Daoy (cell line): Measurements from ENCODE around the gene CLEC10A. TPM values are rescaled to one million over a fixed set of nuclear protein-coding genes. Genes with fewer than 3 reads are reported as not detected.

Experiments
- DNase-seq: peaks from one replicate; pipeline ENCODE4 v3.0.0-alpha.2; 2015; ENCODE audit warnings: low read depth
- total RNA-seq: library from RNA; depleted of rRNA; stranded (reverse); fragments of >200 nt; shearing (Covaris generic); gene quantifications from 2 replicates; pipeline ENCODE4 v1.2.3, GENCODE V29; 2014; rRNA removed

Gene CLEC10A
- total RNA-seq, 1 experiment from 2014 or later: not detected

DNA sequence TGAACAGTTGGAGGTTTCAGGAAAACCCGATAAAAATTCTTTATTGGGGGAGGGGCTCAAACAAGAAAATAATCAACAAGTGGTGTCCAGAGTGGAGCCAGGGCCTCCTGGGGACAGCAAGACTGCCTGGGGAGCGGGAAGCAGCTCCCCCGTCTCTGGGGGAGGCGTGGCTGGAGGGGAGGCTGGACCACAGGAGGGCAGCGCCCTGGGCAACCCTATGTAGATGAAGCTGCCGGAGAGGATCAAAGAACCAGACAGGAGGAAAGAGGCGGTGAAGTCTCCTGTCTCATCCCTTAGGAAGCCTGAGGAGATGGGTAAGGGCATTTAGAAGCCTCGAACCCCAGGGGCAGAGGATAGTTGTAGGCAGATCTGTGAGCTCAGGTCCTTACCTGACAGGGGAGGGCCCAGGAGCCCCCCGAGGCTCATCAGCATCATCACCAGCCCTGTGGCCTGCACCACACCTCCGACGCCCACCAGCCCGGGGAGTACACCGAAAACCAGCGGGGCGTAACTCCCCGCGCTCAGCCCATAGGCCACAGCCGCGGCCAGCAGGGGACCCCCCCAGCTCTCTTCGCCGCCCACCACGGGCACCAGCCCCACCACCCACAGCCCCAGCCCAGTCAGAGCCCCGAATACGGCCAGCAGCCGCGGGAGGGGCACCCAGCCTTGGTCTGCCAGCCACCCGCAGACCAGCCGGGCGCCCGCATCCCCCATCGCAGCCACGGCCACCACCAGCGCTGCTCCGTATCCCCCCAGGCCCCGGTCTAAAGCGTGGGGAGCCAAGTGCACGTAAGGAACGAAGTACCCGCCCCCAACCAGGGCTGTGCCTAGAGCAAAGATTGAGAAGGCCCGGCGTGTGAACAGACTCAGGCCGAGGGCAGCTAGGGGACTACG, 38.2 kb downstream of the CLEC10A start:
- no peak for DNase-seq

GRCh38 chr17:7039832-7040231, 40.2 kb downstream of the CLEC10A start:
- no peak for DNase-seq

DNA sequence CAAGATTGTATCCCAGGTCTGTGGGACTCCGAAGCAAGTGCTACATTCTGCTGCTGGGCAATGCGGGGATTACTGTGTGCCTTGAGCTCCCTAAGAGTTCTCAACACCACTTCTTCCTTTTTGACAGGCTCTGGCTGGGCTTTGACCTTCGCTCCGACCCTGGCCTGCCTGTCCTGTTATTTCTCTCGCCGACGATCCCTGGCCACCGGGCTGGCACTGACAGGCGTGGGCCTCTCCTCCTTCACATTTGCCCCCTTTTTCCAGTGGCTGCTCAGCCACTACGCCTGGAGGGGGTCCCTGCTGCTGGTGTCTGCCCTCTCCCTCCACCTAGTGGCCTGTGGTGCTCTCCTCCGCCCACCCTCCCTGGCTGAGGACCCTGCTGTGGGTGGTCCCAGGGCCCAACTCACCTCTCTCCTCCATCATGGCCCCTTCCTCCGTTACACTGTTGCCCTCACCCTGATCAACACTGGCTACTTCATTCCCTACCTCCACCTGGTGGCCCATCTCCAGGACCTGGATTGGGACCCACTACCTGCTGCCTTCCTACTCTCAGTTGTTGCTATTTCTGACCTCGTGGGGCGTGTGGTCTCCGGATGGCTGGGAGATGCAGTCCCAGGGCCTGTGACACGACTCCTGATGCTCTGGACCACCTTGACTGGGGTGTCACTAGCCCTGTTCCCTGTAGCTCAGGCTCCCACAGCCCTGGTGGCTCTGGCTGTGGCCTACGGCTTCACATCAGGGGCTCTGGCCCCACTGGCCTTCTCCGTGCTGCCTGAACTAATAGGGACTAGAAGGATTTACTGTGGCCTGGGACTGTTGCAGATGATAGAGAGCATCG, 41.8 kb downstream of the CLEC10A start:
- DNase-seq: no peak

DNA sequence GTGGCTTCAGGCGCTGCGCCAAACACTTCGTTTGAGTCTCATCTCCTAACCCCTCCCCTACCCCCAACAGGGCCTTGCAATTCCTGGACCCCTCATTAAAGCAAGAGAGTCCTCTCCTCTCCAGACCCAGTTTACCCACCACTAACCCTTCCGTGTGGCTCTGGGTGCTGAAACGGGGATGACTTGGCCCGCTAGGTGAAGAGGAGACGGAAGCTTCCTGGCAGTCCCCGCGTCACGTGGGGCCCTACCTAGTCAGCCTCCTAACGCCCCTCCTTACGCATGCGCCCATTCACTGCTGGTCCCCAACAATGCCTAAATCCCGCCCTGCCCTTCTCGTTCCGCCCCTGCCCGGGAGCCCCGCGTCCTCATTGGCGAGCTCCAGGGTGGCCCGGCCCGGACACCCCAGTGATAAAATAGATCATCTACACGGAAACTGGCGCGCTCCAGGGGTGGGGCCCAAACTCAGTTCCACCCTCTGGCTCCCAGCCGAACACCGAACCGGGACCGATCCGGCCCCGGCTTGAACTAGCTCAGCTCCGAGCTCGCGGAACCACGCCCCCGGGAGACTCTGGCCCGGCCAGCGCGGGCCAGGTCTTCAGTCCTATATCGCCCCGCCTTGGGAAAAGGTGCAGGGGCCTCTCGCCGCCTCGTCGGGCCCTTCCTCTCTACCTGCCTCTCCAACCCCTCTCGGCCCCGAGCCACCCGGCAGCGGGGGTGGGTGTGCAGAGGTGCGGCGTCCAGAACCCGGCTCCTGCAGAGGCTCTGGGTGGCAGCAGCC, 44.3 kb downstream of the CLEC10A start, which contains the start of gene SLC16A13:
Gene SLC16A13 (plus strand): TSS at position 425 of the 778 bp plus-strand sequence. CDS start 368 bp downstream, outside the sequence.
- DNase-seq: peak; percentile 99

DNA sequence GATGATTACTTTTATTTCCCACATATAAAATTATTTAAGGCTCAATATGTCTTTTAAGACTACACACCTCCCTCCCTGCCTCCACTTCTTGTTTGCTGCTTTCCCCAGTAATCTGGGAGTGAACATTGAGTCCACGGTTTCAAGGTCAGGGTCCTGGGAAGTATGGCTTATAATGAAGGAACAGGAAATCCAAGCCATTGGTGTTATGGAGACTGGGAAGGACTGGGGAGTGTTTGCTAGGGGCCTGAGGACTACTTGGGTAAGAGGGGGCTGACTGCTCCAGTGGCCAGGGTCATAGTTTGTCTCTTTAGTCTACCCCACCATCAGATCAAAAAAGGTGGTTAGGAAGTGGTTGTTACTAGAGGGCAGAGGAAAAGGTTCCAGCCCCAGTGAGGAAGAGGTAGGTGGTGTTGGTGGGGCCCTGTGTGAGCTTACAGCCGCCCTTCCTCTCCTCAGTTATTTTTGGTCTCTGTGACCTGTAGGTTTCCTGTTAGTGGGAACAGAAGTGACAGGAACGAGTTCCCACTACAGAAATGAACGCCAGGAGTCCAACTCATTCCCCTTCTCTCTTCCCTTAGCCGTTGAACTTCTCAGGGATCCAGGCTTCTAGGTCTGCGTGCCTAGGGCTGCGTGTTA, 45.0 kb downstream of the CLEC10A start:
- DNase-seq: no peak

DNA sequence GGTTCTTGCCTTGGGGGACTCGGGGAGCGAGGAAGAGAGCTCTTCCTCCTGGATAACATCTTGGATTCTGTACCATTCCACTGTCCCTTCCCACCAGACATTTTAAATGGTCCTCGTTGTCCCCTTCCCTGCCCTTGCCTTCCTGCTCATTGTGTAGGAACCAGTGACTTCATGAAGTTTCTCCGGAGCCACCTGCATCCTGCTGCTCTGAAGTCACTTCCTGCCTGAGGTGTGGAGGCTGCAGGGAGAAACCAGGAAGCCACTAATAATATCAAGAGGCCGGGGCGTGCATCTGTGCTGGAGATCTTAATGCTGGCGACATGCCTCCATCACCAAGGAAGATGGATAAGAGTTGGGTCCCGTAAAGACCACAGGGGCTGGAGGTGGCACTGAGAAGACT, 50.4 kb downstream of the CLEC10A start:
- no peak for DNase-seq

GRCh38 chr17:7029096-7029495, 51.0 kb downstream of the CLEC10A start:
- DNase-seq: no peak

DNA sequence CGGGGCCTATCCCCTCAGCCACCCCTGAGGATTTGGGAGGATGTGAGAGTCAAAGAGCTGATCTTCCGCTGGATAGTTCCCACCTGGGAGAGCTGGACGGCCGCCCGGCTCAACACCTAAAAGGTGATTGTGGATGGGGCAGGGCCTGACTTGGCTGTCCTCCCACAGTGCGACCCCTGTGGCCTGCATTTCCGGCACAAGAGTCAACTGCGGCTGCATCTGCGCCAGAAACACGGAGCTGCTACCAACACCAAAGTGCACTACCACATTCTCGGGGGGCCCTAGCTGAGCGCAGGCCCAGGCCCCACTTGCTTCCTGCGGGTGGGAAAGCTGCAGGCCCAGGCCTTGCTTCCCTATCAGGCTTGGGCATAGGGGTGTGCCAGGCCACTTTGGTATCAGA, 52.7 kb downstream of the CLEC10A start:
- no peak for DNase-seq

DNA sequence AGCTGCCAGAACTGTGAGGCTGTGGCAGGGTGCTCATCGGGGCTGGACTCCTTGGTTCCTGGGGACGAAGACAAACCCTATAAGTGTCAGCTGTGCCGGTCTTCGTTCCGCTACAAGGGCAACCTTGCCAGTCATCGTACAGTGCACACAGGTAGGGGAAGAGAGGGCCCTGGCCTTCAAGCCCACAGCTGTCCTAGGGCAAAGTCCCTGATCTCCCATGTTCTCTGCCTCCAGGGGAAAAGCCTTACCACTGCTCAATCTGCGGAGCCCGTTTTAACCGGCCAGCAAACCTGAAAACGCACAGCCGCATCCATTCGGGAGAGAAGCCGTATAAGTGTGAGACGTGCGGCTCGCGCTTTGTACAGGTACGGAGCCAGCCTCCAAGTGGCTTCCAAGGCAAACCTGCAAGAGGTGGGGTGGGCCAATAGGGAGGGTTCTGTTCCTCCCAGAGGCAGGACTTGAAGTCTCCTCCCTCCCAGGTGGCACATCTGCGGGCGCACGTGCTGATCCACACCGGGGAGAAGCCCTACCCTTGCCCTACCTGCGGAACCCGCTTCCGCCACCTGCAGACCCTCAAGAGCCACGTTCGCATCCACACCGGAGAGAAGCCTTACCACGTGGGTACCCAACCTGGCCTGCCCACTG, 53.5 kb downstream of the CLEC10A start:
- no peak for DNase-seq

GRCh38 chr17:7025245-7025644, 54.8 kb downstream of the CLEC10A start:
- DNase-seq: no peak

Other genes starting within 250 kb of the CLEC10A start
- gene TEKT1, start 248.5 kb downstream of the CLEC10A start, total RNA-seq: not detected in 2 replicates
- gene ALOX12, start 84.2 kb downstream of the CLEC10A start, total RNA-seq: not detected in 2 replicates
- gene RNASEK, start 67.6 kb downstream of the CLEC10A start, total RNA-seq: 72.7 and 82.3 TPM in 2 replicates
- not detected in 2 replicates for gene BCL6B, start 57.2 kb downstream of the CLEC10A start, total RNA-seq
- gene SLC16A13, start 44.2 kb downstream of the CLEC10A start, total RNA-seq: 0.34 TPM in 1 of 2 replicates, not detected in the other
- gene SLC16A11, start 36.2 kb downstream of the CLEC10A start, total RNA-seq: not detected in 2 replicates
- gene ASGR2, start 34.6 kb upstream of the CLEC10A start, total RNA-seq: not detected in 2 replicates
- gene ASGR1, start 99.1 kb upstream of the CLEC10A start, total RNA-seq: 0.29 and 1.2 TPM in 2 replicates
- gene DLG4, start 139.6 kb upstream of the CLEC10A start, total RNA-seq: 3.1 and 4.4 TPM in 2 replicates
- gene ACADVL, start 139.7 kb upstream of the CLEC10A start, total RNA-seq: 306 and 420 TPM in 2 replicates
- 22.2 and 42.7 TPM in 2 replicates for gene DVL2, start 154.3 kb upstream of the CLEC10A start, total RNA-seq
- 44.5 and 54.8 TPM in 2 replicates for gene PHF23, start 159.2 kb upstream of the CLEC10A start, total RNA-seq
- gene GABARAP, start 162.2 kb upstream of the CLEC10A start, total RNA-seq: 108 and 113 TPM in 2 replicates
- gene CTDNEP1, start 171.5 kb upstream of the CLEC10A start, total RNA-seq: 25.5 and 27.6 TPM in 2 replicates
- 34.9 and 50.3 TPM in 2 replicates for gene ELP5, start 172.0 kb upstream of the CLEC10A start, total RNA-seq
- not detected in 2 replicates for gene CLDN7, start 182.2 kb upstream of the CLEC10A start, total RNA-seq
- 0.06 TPM in 1 of 2 replicates, not detected in the other for gene SLC2A4, start 201.5 kb upstream of the CLEC10A start, total RNA-seq
- 0.15 and 2.4 TPM in 2 replicates for gene YBX2, start 214.4 kb upstream of the CLEC10A start, total RNA-seq
- 861 and 1,090 TPM in 2 replicates for gene EIF5A, start 227.4 kb upstream of the CLEC10A start, total RNA-seq
- gene GPS2, start 235.1 kb upstream of the CLEC10A start, total RNA-seq: 84.3 and 91.6 TPM in 2 replicates
- gene NEURL4, start 249.1 kb upstream of the CLEC10A start, total RNA-seq: 15.3 and 17.0 TPM in 2 replicates